GM23338 (cell line): ENCODE measurements around the gene EIF2B5. TPM values are rescaled to one million over a fixed set of nuclear protein-coding genes. Genes with fewer than 3 reads are reported as not detected.

Experiments
- ATAC-seq: fragments of 200-7000 bp; cut with Tn5 transposase; 3 replicates; pipeline ENCODE4 v1.9.1; 2020
- DNase-seq: peaks from one replicate; pipeline ENCODE4 v3.0.0-alpha.2; 2015; ENCODE audit warnings: low spot score
- H2AFZ ChIP-seq: fragments of 200-600 bp; sonication (generic); 2 replicates; pipeline ENCODE4 v1.8.0; 2016; ENCODE audit warnings: antibody characterized with exemption, mild to moderate bottlenecking, moderate library complexity
- H3F3A ChIP-seq: fragments of 200-600 bp; sonication (generic); replicated peaks from 2 replicates; pipeline ENCODE4 v1.8.0; 2017; ENCODE audit warnings: antibody characterized with exemption, mixed run types, low read depth
- H3K27ac ChIP-seq: fragments of 200-600 bp; sonication (generic); 2 replicates; pipeline ENCODE4 v1.6.1; 2016; ENCODE audit warnings: low read depth
- H3K27me3 ChIP-seq: fragments of 200-600 bp; sonication (generic); 2 replicates; pipeline ENCODE4 v1.8.0; 2016; ENCODE audit warnings: mild to moderate bottlenecking, mixed run types, moderate library complexity; ENCODE audit not compliant: insufficient read depth
- H3K36me3 ChIP-seq: fragments of 200-600 bp; sonication (generic); 2 replicates; pipeline ENCODE4 v1.8.0; 2016; ENCODE audit warnings: mild to moderate bottlenecking; ENCODE audit not compliant: insufficient read depth
- H3K4me1 ChIP-seq: fragments of 200-600 bp; sonication (generic); 2 replicates; pipeline ENCODE4 v1.8.0; 2016; ENCODE audit warnings: mild to moderate bottlenecking, moderate library complexity; ENCODE audit not compliant: insufficient read depth
- H3K4me2 ChIP-seq: fragments of 200-600 bp; sonication (generic); 2 replicates; pipeline ENCODE4 v1.7.1; 2017; ENCODE audit warnings: mixed run types
- H3K4me3 ChIP-seq: fragments of 200-600 bp; sonication (generic); 2 replicates; pipeline ENCODE4 v1.6.1; 2016; ENCODE audit warnings: mixed run types
- H3K79me2 ChIP-seq: fragments of 200-600 bp; sonication (generic); replicated peaks from 2 replicates; pipeline ENCODE4 v1.8.0; 2017; ENCODE audit warnings: mild to moderate bottlenecking; ENCODE audit not compliant: insufficient read depth
- H3K9me2 ChIP-seq: fragments of 200-600 bp; sonication (generic); 2 replicates; pipeline ENCODE4 v1.8.0; 2017; ENCODE audit not compliant: insufficient read depth
- H4K20me1 ChIP-seq: fragments of 200-600 bp; sonication (generic); replicated peaks from 2 replicates; pipeline ENCODE4 v1.8.0; 2017; ENCODE audit warnings: mild to moderate bottlenecking; ENCODE audit not compliant: insufficient read depth
- H3K27ac Mint-ChIP-seq: 2 replicates; pipeline ENCODE4 v1.8.0; 2020; ENCODE audit warnings: inconsistent platforms, mild to moderate bottlenecking, moderate library complexity, mixed read lengths
- H3K27me3 Mint-ChIP-seq: 3 replicates; pipeline ENCODE4 v1.8.0; 2022; ENCODE audit warnings: low read depth, mild to moderate bottlenecking, moderate library complexity, mixed read lengths, inconsistent platforms; ENCODE audit not compliant: insufficient read depth, poor library complexity
- H3K36me3 Mint-ChIP-seq: 3 replicates; pipeline ENCODE4 v1.8.0; 2021; ENCODE audit warnings: low read depth, mild to moderate bottlenecking, inconsistent platforms, moderate library complexity, mixed read lengths
- H3K4me1 Mint-ChIP-seq: 3 replicates; pipeline ENCODE4 v1.8.0; 2020; ENCODE audit warnings: mild to moderate bottlenecking, inconsistent platforms, mixed read lengths
- H3K4me3 Mint-ChIP-seq: 3 replicates; pipeline ENCODE4 v1.8.0; 2021; ENCODE audit warnings: moderate library complexity, mild to moderate bottlenecking, inconsistent platforms, mixed read lengths
- H3K9me3 Mint-ChIP-seq: 3 replicates; pipeline ENCODE4 v1.8.0; 2020; ENCODE audit warnings: moderate library complexity, mild to moderate bottlenecking, inconsistent platforms, mixed read lengths
- CREB1 ChIP-seq: fragments of 250-450 bp; sonication (Bioruptor Pico); IDR thresholded peaks from 2 replicates; pipeline ENCODE4 v1.5.0; 2020; ENCODE audit warnings: low read depth, mild to moderate bottlenecking, moderate library complexity
- EZH2 ChIP-seq: fragments of 200-600 bp; sonication (generic); IDR thresholded peaks from one replicate; pipeline ENCODE4 v1.8.0; 2017; ENCODE audit warnings: antibody characterized with exemption, mild to moderate bottlenecking, low read depth; ENCODE audit not compliant: unreplicated experiment
- EZH2phosphoT487 ChIP-seq: fragments of 200-600 bp; sonication (generic); IDR thresholded peaks from one replicate; pipeline ENCODE4 v1.8.1; 2018; ENCODE audit warnings: antibody characterized with exemption; ENCODE audit not compliant: unreplicated experiment
- JUNB ChIP-seq: IDR thresholded peaks from one replicate; pipeline ENCODE4 v1.6.1; 2016; ENCODE audit warnings: antibody characterized with exemption; ENCODE audit not compliant: unreplicated experiment
- NANOG ChIP-seq: IDR thresholded peaks from 2 replicates; pipeline ENCODE4 v1.6.1; 2016; ENCODE audit warnings: antibody characterized with exemption, borderline replicate concordance
- POLR2AphosphoS5 ChIP-seq: IDR thresholded peaks from 2 replicates; pipeline ENCODE4 v1.6.1; 2016; ENCODE audit warnings: antibody characterized with exemption, low read depth
- STAT1 ChIP-seq: IDR thresholded peaks from one replicate; pipeline ENCODE4 v1.6.1; 2016; ENCODE audit warnings: antibody characterized with exemption; ENCODE audit not compliant: unreplicated experiment
- ZNF114 ChIP-seq: fragments of 250-450 bp; sonication (Bioruptor Pico); IDR thresholded peaks from 2 replicates; pipeline ENCODE4 v1.5.0; 2020; ENCODE audit warnings: mild to moderate bottlenecking, moderate library complexity
- polyA plus RNA-seq: library from polyadenylated mRNA; unstranded; fragments of >200 nt; fragmentation: Nextera tagmentation; extraction: Ambion mirVana; gene quantifications from 2 replicates; pipeline ENCODE4 v1.2.1, GENCODE V29; 2016
- total RNA-seq: library from RNA; depleted of rRNA; stranded (reverse); fragments of >200 nt; shearing (Covaris generic); gene quantifications from 2 replicates; pipeline ENCODE4 v1.2.3, GENCODE V29; 2014
- TF ChIP-seq, protein P1 (sequence below): IDR thresholded peaks from one replicate; pipeline ENCODE4 v1.6.1; 2018; ENCODE audit warnings: antibody characterized with exemption; ENCODE audit not compliant: unreplicated experiment
- TF ChIP-seq, protein P2 (sequence below), 2 experiments: fragments of 200-600 bp in 1 of 2; sonication (generic) in 1 of 2; conservative IDR thresholded peaks; 2 replicates each; pipeline versions ENCODE4 v1.5.1 to v1.6.1; 2016 to 2017; ENCODE audit warnings: antibody characterized with exemption in 2 of 2, low read depth in 2 of 2, mild to moderate bottlenecking in 2 of 2, moderate library complexity in 1 of 2
- TF ChIP-seq, protein P3 (sequence below): fragments of 250-450 bp; sonication (Bioruptor Pico); IDR thresholded peaks from 2 replicates; pipeline ENCODE4 v1.5.0; 2020; ENCODE audit warnings: mild to moderate bottlenecking, moderate library complexity

Gene EIF2B5
- total and polyA plus RNA-seq, 2 experiments from 2014 or later, result 26.4 to 43.3 TPM

DNA sequence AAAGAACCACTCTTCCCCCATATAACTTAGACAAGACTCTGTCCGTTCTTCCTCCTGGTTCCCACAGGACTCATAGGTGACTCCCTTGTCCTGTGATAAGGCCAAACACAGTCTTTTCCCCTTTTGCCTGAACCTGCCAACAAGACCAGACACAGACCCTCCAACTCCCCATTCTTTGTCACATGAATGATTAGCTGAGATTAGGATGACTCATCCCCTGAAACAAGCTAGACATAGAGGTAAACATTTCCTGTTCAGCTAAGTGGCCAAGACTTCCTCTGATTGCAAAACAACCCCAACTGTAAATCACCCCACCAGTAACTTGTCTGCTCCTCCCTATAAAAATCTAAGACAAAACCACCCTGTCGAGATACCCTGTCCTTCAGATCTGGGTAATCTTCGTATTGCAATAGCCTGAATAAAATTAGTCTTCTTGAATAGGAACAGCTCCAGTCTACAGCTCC is 49.7 kb upstream of the EIF2B5 start:
- no peaks in the 10 kb centered on the region for H3K36me3 ChIP-seq
- ATAC-seq (no peak), DNase-seq (no peak)
- H3K9me2 ChIP-seq, result no peaks in the 10 kb centered on the region
- H3K4me2 ChIP-seq, result no peak overlapping the region
- H3K4me1 ChIP-seq, result no peaks in the 10 kb centered on the region
- H3K4me3 ChIP-seq, result no peak overlapping the region
- peaks cover 6% of the 10 kb centered on the region for H3K27me3 Mint-ChIP-seq
- H3K79me2 ChIP-seq, result no peaks in the 10 kb centered on the region
- TF ChIP-seq POLR2AphosphoS5, result no peak
- TF ChIP-seq, protein P1, sequence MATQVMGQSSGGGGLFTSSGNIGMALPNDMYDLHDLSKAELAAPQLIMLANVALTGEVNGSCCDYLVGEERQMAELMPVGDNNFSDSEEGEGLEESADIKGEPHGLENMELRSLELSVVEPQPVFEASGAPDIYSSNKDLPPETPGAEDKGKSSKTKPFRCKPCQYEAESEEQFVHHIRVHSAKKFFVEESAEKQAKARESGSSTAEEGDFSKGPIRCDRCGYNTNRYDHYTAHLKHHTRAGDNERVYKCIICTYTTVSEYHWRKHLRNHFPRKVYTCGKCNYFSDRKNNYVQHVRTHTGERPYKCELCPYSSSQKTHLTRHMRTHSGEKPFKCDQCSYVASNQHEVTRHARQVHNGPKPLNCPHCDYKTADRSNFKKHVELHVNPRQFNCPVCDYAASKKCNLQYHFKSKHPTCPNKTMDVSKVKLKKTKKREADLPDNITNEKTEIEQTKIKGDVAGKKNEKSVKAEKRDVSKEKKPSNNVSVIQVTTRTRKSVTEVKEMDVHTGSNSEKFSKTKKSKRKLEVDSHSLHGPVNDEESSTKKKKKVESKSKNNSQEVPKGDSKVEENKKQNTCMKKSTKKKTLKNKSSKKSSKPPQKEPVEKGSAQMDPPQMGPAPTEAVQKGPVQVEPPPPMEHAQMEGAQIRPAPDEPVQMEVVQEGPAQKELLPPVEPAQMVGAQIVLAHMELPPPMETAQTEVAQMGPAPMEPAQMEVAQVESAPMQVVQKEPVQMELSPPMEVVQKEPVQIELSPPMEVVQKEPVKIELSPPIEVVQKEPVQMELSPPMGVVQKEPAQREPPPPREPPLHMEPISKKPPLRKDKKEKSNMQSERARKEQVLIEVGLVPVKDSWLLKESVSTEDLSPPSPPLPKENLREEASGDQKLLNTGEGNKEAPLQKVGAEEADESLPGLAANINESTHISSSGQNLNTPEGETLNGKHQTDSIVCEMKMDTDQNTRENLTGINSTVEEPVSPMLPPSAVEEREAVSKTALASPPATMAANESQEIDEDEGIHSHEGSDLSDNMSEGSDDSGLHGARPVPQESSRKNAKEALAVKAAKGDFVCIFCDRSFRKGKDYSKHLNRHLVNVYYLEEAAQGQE, result no peak
- no peak for TF ChIP-seq EZH2phosphoT487
- no peak for TF ChIP-seq CREB1 (CRISPR knock-in tag)
- TF ChIP-seq STAT1, result no peak
- no peak for TF ChIP-seq JUNB
- TF ChIP-seq, protein P2, sequence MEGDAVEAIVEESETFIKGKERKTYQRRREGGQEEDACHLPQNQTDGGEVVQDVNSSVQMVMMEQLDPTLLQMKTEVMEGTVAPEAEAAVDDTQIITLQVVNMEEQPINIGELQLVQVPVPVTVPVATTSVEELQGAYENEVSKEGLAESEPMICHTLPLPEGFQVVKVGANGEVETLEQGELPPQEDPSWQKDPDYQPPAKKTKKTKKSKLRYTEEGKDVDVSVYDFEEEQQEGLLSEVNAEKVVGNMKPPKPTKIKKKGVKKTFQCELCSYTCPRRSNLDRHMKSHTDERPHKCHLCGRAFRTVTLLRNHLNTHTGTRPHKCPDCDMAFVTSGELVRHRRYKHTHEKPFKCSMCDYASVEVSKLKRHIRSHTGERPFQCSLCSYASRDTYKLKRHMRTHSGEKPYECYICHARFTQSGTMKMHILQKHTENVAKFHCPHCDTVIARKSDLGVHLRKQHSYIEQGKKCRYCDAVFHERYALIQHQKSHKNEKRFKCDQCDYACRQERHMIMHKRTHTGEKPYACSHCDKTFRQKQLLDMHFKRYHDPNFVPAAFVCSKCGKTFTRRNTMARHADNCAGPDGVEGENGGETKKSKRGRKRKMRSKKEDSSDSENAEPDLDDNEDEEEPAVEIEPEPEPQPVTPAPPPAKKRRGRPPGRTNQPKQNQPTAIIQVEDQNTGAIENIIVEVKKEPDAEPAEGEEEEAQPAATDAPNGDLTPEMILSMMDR (conservative IDR thresholded peaks at IDR 0.05; ENCODE audit: low read depth in 2 of 2), result no peak
- TF ChIP-seq EZH2, result no peak
- TF ChIP-seq NANOG, result no peak
- no peak for TF ChIP-seq ZNF114 (CRISPR knock-in tag)
- TF ChIP-seq, protein P3, sequence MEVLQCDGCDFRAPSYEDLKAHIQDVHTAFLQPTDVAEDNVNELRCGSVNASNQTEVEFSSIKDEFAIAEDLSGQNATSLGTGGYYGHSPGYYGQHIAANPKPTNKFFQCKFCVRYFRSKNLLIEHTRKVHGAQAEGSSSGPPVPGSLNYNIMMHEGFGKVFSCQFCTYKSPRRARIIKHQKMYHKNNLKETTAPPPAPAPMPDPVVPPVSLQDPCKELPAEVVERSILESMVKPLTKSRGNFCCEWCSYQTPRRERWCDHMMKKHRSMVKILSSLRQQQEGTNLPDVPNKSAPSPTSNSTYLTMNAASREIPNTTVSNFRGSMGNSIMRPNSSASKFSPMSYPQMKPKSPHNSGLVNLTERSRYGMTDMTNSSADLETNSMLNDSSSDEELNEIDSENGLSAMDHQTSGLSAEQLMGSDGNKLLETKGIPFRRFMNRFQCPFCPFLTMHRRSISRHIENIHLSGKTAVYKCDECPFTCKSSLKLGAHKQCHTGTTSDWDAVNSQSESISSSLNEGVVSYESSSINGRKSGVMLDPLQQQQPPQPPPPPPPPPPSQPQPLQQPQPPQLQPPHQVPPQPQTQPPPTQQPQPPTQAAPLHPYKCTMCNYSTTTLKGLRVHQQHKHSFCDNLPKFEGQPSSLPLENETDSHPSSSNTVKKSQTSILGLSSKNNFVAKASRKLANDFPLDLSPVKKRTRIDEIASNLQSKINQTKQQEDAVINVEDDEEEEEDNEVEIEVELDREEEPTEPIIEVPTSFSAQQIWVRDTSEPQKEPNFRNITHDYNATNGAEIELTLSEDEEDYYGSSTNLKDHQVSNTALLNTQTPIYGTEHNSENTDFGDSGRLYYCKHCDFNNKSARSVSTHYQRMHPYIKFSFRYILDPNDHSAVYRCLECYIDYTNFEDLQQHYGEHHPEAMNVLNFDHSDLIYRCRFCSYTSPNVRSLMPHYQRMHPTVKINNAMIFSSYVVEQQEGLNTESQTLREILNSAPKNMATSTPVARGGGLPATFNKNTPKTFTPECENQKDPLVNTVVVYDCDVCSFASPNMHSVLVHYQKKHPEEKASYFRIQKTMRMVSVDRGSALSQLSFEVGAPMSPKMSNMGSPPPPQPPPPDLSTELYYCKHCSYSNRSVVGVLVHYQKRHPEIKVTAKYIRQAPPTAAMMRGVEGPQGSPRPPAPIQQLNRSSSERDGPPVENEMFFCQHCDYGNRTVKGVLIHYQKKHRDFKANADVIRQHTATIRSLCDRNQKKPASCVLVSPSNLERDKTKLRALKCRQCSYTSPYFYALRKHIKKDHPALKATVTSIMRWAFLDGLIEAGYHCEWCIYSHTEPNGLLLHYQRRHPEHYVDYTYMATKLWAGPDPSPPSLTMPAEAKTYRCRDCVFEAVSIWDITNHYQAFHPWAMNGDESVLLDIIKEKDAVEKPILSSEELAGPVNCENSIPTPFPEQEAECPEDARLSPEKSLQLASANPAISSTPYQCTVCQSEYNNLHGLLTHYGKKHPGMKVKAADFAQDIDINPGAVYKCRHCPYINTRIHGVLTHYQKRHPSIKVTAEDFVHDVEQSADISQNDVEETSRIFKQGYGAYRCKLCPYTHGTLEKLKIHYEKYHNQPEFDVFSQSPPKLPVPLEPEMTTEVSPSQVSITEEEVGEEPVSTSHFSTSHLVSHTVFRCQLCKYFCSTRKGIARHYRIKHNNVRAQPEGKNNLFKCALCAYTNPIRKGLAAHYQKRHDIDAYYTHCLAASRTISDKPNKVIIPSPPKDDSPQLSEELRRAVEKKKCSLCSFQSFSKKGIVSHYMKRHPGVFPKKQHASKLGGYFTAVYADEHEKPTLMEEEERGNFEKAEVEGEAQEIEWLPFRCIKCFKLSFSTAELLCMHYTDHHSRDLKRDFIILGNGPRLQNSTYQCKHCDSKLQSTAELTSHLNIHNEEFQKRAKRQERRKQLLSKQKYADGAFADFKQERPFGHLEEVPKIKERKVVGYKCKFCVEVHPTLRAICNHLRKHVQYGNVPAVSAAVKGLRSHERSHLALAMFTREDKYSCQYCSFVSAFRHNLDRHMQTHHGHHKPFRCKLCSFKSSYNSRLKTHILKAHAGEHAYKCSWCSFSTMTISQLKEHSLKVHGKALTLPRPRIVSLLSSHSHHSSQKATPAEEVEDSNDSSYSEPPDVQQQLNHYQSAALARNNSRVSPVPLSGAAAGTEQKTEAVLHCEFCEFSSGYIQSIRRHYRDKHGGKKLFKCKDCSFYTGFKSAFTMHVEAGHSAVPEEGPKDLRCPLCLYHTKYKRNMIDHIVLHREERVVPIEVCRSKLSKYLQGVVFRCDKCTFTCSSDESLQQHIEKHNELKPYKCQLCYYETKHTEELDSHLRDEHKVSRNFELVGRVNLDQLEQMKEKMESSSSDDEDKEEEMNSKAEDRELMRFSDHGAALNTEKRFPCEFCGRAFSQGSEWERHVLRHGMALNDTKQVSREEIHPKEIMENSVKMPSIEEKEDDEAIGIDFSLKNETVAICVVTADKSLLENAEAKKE, result no peak
- no peak overlapping the region for H3K27ac ChIP-seq
- no peak overlapping the region for H2AFZ ChIP-seq
- no peaks in the 10 kb centered on the region for H3K36me3 Mint-ChIP-seq
- H4K20me1 ChIP-seq, result no peaks in the 10 kb centered on the region
- H3K27ac Mint-ChIP-seq, result no peak overlapping the region
- peaks cover under 1% of the 10 kb centered on the region; the same call in 1 of the 3 replicates for H3K9me3 Mint-ChIP-seq
- no peaks in the 10 kb centered on the region for H3K27me3 ChIP-seq
- H3F3A ChIP-seq, result no peaks in the 10 kb centered on the region
- peaks cover 2% of the 10 kb centered on the region; the same call in 2 of the 3 replicates for H3K4me1 Mint-ChIP-seq
- no peak overlapping the region for H3K4me3 Mint-ChIP-seq
